Measurements from ENCODE around the gene NRXN2.

NRXN2 gene

DNA sequence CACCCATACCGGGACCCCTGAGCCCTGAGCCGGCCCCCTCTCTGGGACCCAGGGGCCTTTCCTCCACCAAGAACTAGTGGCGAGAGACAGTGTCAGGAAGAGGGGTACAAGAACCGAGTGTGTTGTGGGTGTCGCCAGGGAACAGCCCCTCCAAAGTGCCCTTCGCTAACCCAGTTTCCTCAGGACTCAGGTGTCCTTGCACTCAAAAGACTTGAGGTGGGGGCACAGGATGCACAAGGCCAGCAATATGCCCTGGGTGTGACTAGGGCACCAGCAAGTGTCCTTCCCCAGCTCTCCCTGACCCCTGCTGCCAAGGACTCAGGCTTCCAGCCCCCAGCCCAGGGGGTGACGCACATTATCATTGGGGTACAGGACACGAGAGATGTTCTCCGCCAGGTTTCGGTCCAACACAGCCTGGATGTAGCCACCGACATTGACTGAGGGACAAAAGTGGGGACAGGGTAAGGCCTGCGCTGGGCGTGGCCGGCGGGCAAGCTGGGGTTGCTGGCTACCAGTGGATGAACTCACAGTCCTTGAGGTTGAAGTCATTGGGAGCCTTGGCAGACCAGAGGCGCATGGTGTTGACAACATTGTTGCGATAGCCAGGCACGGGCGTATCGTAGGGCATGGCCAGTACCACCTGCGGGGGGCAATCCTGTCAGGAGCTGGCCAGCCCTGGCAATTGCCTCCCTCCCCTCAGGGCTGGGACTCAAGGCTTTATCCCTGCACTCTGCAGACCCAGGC, 32.1 kb upstream of the NRXN2 start:
- H3K36me3 ChIP-seq (ENCODE audit: control insufficient read depth in 2 of 2, insufficient read depth in 1 of 2, low read length in 2 of 2), result peaks cover 0 to 3% of the 10 kb centered on the region in 2 experiments; a peak in 1 of 3 replicates
- no peaks in the 10 kb centered on the region for H3K9me3 ChIP-seq (ENCODE audit: control insufficient read depth, insufficient read depth, low read depth, low read length)
- ChIA-PET POLR2A (no interaction called here), CTCF (no interaction called here)
- no peaks in the 10 kb centered on the region for H3K4me1 ChIP-seq (ENCODE audit: control insufficient read depth, insufficient read depth, low read length)
- no peak overlapping the region for H3K4me3 ChIP-seq (ENCODE audit: low read depth, low read length)
- TF ChIP-seq ZBTB7A (tag by site-specific recombination; IDR thresholded peaks at IDR 0.05; ENCODE audit: low read depth) (no peak), ZSCAN30 (tag by site-specific recombination; IDR thresholded peaks at IDR 0.05) (no peak)
- H3K27ac ChIP-seq (ENCODE audit: extremely low read depth, low read depth, low read length), result no peak overlapping the region

DNA sequence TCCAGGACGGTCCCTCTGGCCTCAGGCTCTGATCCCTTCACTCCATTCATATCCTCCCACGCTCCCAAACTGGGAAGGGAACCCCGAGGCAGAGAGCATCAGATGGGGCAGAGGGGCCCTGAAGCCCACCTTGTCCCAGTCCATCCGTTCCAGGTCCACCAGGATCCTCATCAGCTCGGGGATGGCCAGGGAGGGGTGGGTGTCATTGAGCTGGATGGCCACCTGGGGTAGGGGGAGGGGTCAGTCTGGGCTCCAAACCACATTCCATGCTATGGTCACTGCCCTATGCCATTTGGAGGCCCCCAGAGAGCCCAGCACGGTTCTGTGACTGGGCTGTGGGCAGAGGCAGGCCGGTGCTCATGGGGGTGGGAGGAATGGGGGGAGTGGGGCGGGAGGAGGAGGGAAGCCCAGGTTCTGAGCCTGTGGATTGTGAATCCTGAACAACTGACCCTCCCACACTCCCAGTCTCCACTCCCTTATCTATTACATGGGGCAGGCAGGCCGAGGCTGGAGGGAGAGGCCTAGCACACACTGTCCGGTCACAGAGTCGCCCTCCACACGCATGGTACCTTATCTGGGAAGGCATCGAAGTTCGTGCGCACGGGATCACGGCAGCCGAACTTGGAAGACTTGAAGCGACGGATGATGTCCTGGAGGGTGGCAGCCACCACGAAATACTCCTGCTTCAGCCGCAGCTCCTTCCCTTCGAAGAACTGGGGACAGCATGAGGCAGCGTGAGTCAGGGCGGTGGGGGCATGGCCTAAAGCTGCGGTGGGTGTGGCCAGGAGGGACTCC, 31.3 kb upstream of the NRXN2 start:
- H3K4me1 ChIP-seq (ENCODE audit: control insufficient read depth, insufficient read depth, low read length), result no peaks in the 10 kb centered on the region
- ChIA-PET CTCF (interaction anchor here (1.0 kb wide), 1 partner anchor 10 kb away, joined by 3 read pairs; the partner anchor contains the start of gene RASGRP2), POLR2A (no interaction called here)
- no peak overlapping the region for H3K4me3 ChIP-seq (ENCODE audit: low read depth, low read length)
- H3K36me3 ChIP-seq (ENCODE audit: control insufficient read depth in 2 of 2, insufficient read depth in 1 of 2, low read length in 2 of 2), result peaks cover 0 to 3% of the 10 kb centered on the region in 2 experiments; a peak in 1 of 3 replicates
- H3K27ac ChIP-seq (ENCODE audit: extremely low read depth, low read depth, low read length), result no peak overlapping the region
- no peaks in the 10 kb centered on the region for H3K9me3 ChIP-seq (ENCODE audit: control insufficient read depth, insufficient read depth, low read depth, low read length)
- no peak for TF ChIP-seq KLF16 (tag by site-specific recombination; IDR thresholded peaks at IDR 0.05)
- TF ChIP-seq ZSCAN23 (tag by site-specific recombination; IDR thresholded peaks at IDR 0.05), result no peak
- TF ChIP-seq ZNF155 (tag by site-specific recombination; IDR thresholded peaks at IDR 0.05), result no peak
- no peak for TF ChIP-seq ZNF571 (tag by site-specific recombination; IDR thresholded peaks at IDR 0.05)
- no peak for TF ChIP-seq ZNF549 (tag by site-specific recombination; IDR thresholded peaks at IDR 0.05)
- TF ChIP-seq GLI2 (tag by site-specific recombination; IDR thresholded peaks at IDR 0.05; ENCODE audit: borderline replicate concordance, low read depth), result no peak
- TF ChIP-seq AEBP2 (tag by site-specific recombination; IDR thresholded peaks at IDR 0.05; ENCODE audit: borderline replicate concordance), result no peak
- TF ChIP-seq ZNF37A (tag by site-specific recombination; IDR thresholded peaks at IDR 0.05), result no peak
- TF ChIP-seq, protein P1, sequence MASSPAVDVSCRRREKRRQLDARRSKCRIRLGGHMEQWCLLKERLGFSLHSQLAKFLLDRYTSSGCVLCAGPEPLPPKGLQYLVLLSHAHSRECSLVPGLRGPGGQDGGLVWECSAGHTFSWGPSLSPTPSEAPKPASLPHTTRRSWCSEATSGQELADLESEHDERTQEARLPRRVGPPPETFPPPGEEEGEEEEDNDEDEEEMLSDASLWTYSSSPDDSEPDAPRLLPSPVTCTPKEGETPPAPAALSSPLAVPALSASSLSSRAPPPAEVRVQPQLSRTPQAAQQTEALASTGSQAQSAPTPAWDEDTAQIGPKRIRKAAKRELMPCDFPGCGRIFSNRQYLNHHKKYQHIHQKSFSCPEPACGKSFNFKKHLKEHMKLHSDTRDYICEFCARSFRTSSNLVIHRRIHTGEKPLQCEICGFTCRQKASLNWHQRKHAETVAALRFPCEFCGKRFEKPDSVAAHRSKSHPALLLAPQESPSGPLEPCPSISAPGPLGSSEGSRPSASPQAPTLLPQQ (tag by site-specific recombination; IDR thresholded peaks at IDR 0.05), result no peak
- no peak for TF ChIP-seq INSM2 (tag by site-specific recombination; IDR thresholded peaks at IDR 0.05)
- no peak for TF ChIP-seq ZBTB8A (tag by site-specific recombination; IDR thresholded peaks at IDR 0.05)
- TF ChIP-seq ZNF514 (tag by site-specific recombination; IDR thresholded peaks at IDR 0.05), result no peak
- no peak for TF ChIP-seq ZNF660 (tag by site-specific recombination; IDR thresholded peaks at IDR 0.05)
- no peak for TF ChIP-seq ZNF473 (tag by site-specific recombination; IDR thresholded peaks at IDR 0.05)
- TF ChIP-seq ZNF558 (tag by site-specific recombination; IDR thresholded peaks at IDR 0.05), result no peak
- TF ChIP-seq ZNF23 (tag by site-specific recombination; IDR thresholded peaks at IDR 0.05; ENCODE audit: borderline replicate concordance), result no peak
- no peak for TF ChIP-seq ZNF16 (tag by site-specific recombination; IDR thresholded peaks at IDR 0.05; ENCODE audit: low read depth)
- no peak for TF ChIP-seq ZBTB7A (tag by site-specific recombination; IDR thresholded peaks at IDR 0.05; ENCODE audit: low read depth)
